Loucy (cell line): Measurements from ENCODE around the gene CUBN.

Experiments
- H2AFZ ChIP-seq: fragments of 200-600 bp; sonication (generic); 2 replicates; pipeline ENCODE4 v1.6.0; 2016; ENCODE audit warnings: antibody characterized with exemption, mild to moderate bottlenecking, low read length, moderate library complexity
- H3F3A ChIP-seq: fragments of 200-600 bp; 2 replicates; pipeline ENCODE4 v1.6.0; 2016; ENCODE audit warnings: antibody characterized with exemption, low read depth, mild to moderate bottlenecking
- H3K27me3 ChIP-seq: fragments of 200-600 bp; sonication (generic); 2 replicates; pipeline ENCODE4 v1.6.1; 2014; ENCODE audit warnings: low read length, mild to moderate bottlenecking; ENCODE audit not compliant: insufficient read depth, poor library complexity, severe bottlenecking
- H3K36me3 ChIP-seq: fragments of 200-600 bp; sonication (generic); 2 replicates; pipeline ENCODE4 v1.6.1; 2016; ENCODE audit warnings: low read length; ENCODE audit not compliant: insufficient read depth
- H3K4me1 ChIP-seq: fragments of 200-600 bp; sonication (generic); 2 replicates; pipeline ENCODE4 v1.5.1; 2014; ENCODE audit warnings: low read length, mild to moderate bottlenecking; ENCODE audit not compliant: insufficient read depth, poor library complexity, severe bottlenecking
- H3K4me2 ChIP-seq: fragments of 200-600 bp; sonication (generic); 2 replicates; pipeline ENCODE4 v1.6.0; 2014; ENCODE audit warnings: antibody characterized with exemption, low read length, low read depth, mild to moderate bottlenecking; ENCODE audit not compliant: poor library complexity, severe bottlenecking
- H3K4me3 ChIP-seq: fragments of 200-600 bp; sonication (generic); 2 replicates; pipeline ENCODE4 v1.5.1; 2014; ENCODE audit warnings: low read length, mild to moderate bottlenecking, mixed read lengths; ENCODE audit not compliant: poor library complexity, severe bottlenecking
- H3K79me2 ChIP-seq: fragments of 200-600 bp; sonication (generic); 2 replicates; pipeline ENCODE4 v1.6.1; 2014; ENCODE audit warnings: low read length; ENCODE audit not compliant: insufficient read depth
- H3K9ac ChIP-seq: fragments of 200-600 bp; sonication (generic); 2 replicates; pipeline ENCODE4 v1.6.0; 2014; ENCODE audit warnings: mild to moderate bottlenecking, low read depth, low read length, moderate library complexity; ENCODE audit not compliant: poor library complexity, severe bottlenecking
- H3K9me2 ChIP-seq: fragments of 200-600 bp; sonication (generic); replicated peaks from 2 replicates; pipeline ENCODE4 v1.6.1; 2016; ENCODE audit warnings: low read depth, low read length, mixed read lengths
- H3K9me3 ChIP-seq: fragments of 200-600 bp; sonication (generic); 2 replicates; pipeline ENCODE4 v1.6.1; 2014; ENCODE audit warnings: mild to moderate bottlenecking, antibody characterized with exemption, low read length, low read depth; ENCODE audit not compliant: insufficient read depth
- H4K20me1 ChIP-seq: fragments of 200-600 bp; sonication (generic); 2 replicates; pipeline ENCODE4 v1.6.0; 2014; ENCODE audit warnings: antibody characterized with exemption, low read length, mild to moderate bottlenecking; ENCODE audit not compliant: insufficient read depth, poor library complexity, severe bottlenecking
- EZH2phosphoT487 ChIP-seq: fragments of 200-600 bp; IDR thresholded peaks from 2 replicates; pipeline ENCODE4 v1.6.1; 2018; ENCODE audit warnings: antibody characterized with exemption, mild to moderate bottlenecking, moderate library complexity, borderline replicate concordance
- TF ChIP-seq, protein P1 (sequence below): fragments of 200-600 bp; sonication (generic); conservative IDR thresholded peaks from 2 replicates; pipeline ENCODE4 v1.5.1; 2014; ENCODE audit warnings: mild to moderate bottlenecking, antibody characterized with exemption, low read length

Gene CUBN

DNA sequence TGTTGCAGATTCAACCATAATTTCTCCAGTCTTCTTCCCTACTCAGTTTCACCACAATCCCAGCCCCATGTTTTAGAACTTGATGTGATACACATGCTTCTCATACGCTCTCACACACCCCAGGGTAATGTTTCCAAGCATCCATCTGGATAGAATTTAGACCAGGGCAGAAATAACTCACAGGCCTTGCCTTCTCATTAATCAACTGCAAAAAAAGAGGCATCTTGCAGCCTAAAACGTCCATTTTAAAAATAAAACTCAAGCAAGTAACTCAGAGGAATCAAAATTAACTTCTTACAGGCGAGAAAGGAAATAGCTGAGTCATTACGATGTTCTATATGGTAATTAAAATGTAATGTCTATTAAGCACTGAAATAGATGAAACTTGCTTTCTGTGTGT lies 185.2 kb downstream of the CUBN start:
- Histone ChIP-seq H3K27me3 (no peaks in the 10 kb centered on the region), H3K9ac (peak overlapping the region; percentile 34), H3K79me2 (no peaks in the 10 kb centered on the region), H3K4me3 (no peak overlapping the region), H4K20me1 (no peaks in the 10 kb centered on the region), H3K9me2 (no peaks in the 10 kb centered on the region), H3F3A (no peaks in the 10 kb centered on the region), H3K9me3 (no peaks in the 10 kb centered on the region), H3K4me1 (peaks cover 30% of the 10 kb centered on the region), H3K36me3 (no peaks in the 10 kb centered on the region), H3K4me2 (peak overlapping the region; percentile 30), H2AFZ (0 out of 2 replicates have a peak overlapping the region, but pooled peaks have one; percentile 48)
- TF ChIP-seq, protein P1, sequence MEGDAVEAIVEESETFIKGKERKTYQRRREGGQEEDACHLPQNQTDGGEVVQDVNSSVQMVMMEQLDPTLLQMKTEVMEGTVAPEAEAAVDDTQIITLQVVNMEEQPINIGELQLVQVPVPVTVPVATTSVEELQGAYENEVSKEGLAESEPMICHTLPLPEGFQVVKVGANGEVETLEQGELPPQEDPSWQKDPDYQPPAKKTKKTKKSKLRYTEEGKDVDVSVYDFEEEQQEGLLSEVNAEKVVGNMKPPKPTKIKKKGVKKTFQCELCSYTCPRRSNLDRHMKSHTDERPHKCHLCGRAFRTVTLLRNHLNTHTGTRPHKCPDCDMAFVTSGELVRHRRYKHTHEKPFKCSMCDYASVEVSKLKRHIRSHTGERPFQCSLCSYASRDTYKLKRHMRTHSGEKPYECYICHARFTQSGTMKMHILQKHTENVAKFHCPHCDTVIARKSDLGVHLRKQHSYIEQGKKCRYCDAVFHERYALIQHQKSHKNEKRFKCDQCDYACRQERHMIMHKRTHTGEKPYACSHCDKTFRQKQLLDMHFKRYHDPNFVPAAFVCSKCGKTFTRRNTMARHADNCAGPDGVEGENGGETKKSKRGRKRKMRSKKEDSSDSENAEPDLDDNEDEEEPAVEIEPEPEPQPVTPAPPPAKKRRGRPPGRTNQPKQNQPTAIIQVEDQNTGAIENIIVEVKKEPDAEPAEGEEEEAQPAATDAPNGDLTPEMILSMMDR, result no peak
- no peak for TF ChIP-seq EZH2phosphoT487

DNA sequence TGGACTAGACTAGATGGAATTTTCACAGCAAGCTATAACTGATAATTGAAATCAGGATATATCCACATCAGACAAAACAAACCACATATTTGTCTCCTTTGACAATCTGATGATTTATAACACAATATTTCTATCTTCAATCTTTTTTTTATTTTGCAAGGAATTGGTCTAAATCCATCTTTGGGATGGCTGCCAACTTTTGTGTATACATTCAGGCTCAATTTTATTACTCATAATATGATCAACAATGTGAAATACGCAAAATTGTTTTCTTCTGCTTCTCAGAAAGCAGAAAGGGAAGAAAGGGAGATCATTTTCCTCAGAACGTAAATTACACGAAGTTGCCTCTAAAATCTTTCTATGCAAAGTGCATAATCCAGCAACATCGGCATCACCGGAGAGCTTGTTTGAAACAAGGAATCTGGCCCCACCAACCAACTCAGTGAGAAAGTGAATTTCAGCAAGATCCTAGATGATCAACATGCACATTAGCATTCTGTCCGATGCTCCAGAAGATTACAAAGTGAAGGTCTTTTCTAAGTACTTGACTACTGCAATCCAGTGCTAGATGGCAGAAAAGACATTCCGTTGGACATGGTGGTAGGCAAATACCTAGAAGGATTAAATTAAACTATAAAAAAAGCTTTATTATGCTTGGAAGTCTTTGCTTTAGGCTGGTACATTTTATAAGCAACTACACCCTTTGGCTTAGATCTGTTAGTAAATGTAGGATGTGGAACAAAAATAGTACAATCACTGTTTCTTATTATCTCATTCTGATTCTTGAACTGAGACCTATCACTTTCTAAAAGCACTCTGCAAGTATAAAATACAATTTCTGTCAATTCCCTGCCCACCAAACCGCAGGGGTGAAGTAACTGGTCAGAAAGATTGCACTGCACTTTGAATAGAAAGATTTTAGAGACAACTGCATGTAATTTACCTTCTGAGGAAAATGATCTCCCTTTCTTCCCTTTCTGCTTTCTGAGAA lies 186.0 kb downstream of the CUBN start:
- Histone ChIP-seq H3K36me3 (no peaks in the 10 kb centered on the region), H3K4me1 (peaks cover 30% of the 10 kb centered on the region), H4K20me1 (no peaks in the 10 kb centered on the region), H3K79me2 (no peaks in the 10 kb centered on the region), H3K4me3 (no peak overlapping the region), H3K9me3 (no peaks in the 10 kb centered on the region), H3K27me3 (no peaks in the 10 kb centered on the region), H3K4me2 (no peak overlapping the region), H3F3A (no peaks in the 10 kb centered on the region), H3K9me2 (no peaks in the 10 kb centered on the region), H3K9ac (no peak overlapping the region), H2AFZ (no peak overlapping the region)
- TF ChIP-seq EZH2phosphoT487, result no peak
- TF ChIP-seq, protein P1, result no peak

DNA sequence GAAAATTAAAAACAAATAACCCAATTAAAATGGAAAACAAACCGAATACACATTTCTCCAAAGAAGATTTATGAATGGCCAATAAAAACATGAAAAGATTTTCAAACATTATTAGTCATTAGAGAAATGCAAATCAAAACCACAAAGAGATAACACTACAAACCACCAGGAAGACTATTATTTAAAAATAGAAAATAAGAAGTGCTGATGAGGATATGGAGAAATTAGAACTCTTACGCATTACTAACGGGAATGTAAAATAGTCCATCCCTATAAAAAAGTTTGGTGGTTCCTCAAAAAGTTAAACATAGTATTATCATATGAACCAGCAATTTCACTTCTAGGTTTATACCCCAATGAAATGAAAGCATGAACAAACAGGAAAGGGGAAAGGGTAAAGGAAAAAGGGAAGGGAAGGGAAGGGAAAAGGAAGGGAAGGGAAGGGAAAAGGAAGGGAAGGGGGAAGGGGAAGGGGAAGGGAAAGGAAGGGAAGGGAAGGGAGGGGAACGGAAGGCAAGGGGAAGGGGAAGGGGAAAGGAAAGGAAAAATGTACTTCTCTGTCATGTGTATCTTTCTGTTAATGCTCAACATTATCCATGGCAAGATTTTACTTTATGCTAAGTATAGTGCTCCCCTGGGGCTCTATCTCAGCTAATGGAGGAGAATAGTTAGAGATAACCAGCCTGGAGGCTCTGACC lies 187.1 kb downstream of the CUBN start:
- no peak overlapping the region for H3K9ac ChIP-seq
- H3K4me3 ChIP-seq, result no peak overlapping the region
- H4K20me1 ChIP-seq, result no peaks in the 10 kb centered on the region
- no peaks in the 10 kb centered on the region for H3K79me2 ChIP-seq
- H3K4me2 ChIP-seq, result no peak overlapping the region
- no peaks in the 10 kb centered on the region for H3K9me3 ChIP-seq
- peaks cover 30% of the 10 kb centered on the region for H3K4me1 ChIP-seq
- H2AFZ ChIP-seq, result no peak overlapping the region
- H3K9me2 ChIP-seq, result no peaks in the 10 kb centered on the region
- no peaks in the 10 kb centered on the region for H3F3A ChIP-seq
- H3K36me3 ChIP-seq, result no peaks in the 10 kb centered on the region
- H3K27me3 ChIP-seq, result no peaks in the 10 kb centered on the region
- no peak for TF ChIP-seq EZH2phosphoT487
- TF ChIP-seq, protein P1, result no peak
